Measurements from ENCODE around the gene SLC4A2.

GRCh38 chr7:151038951-151039849, 20.2 kb upstream of the SLC4A2 start:
- TF ChIP-seq GATA3 (IDR thresholded peaks at IDR 0.05; ENCODE audit: low read depth, low read length) (no peak), GATA2 (IDR thresholded peaks at IDR 0.05; ENCODE audit: low read depth, low read length) (peak; percentile 23; the same call in 1 of the 2 replicates)
